Stomach (tissue), 9 donors: ENCODE data around the gene PFDN2. TPM values are rescaled to one million over a fixed set of nuclear protein-coding genes. Genes with fewer than 3 reads are reported as not detected.
"Not testable (repeated sequence)": the region's sequence is repeated elsewhere in the genome, so short reads cannot be mapped to it uniquely, and the experiment has no call there.

Experiments
- DNase-seq, 2 donors: peaks; one replicate each; pipeline versions ENCODE4 v3.0.0 to v3.0.0-alpha.2; 2013 to 2019
- H3K27ac ChIP-seq, 5 donors: fragments of 200-600 bp in 4 of 5; sonication (generic) in 4 of 5; one replicate each; pipeline ENCODE4 v1.5.1; 2013 to 2019; ENCODE audit warnings: mild to moderate bottlenecking in 1 of 5, moderate library complexity in 1 of 5
- H3K27me3 ChIP-seq, 3 donors: fragments of 200-600 bp; sonication (generic); one replicate each; pipeline ENCODE4 v1.5.1; 2017 to 2019; ENCODE audit warnings: mixed run types in 1 of 3
- H3K36me3 ChIP-seq, 4 donors: fragments of 200-600 bp; sonication (generic); 1 replicate in 3 of 4; 2 replicates in 1 of 4; pipeline ENCODE4 v1.5.1; 2016 to 2019
- H3K4me1 ChIP-seq, 4 donors: fragments of 200-600 bp; sonication (generic); one replicate each; pipeline ENCODE4 v1.5.1; 2016 to 2019
- H3K4me3 ChIP-seq, 4 donors: fragments of 200-600 bp; sonication (generic) in 3 of 4; one replicate each; pipeline ENCODE4 v1.5.1; 2016 to 2019; ENCODE audit warnings: mild to moderate bottlenecking in 1 of 4
- H3K9me3 ChIP-seq, 4 donors: fragments of 200-600 bp; sonication (generic); one replicate each; pipeline ENCODE4 v1.5.1; 2016 to 2019
- EP300 ChIP-seq: sonication (generic); formaldehyde crosslinking; IDR thresholded peaks from one replicate; pipeline ENCODE4 v1.6.1; 2017; ENCODE audit warnings: antibody characterized with exemption
- POLR2A ChIP-seq, 4 donors: fragments of 450-650 bp; IDR thresholded peaks; one replicate each; pipeline ENCODE4 v1.6.1; 2016; ENCODE audit warnings: antibody characterized with exemption in 4 of 4, control low read depth in 2 of 4, mild to moderate bottlenecking in 1 of 4, moderate library complexity in 1 of 4
- POLR2AphosphoS5 ChIP-seq, 3 donors: sonication (generic); formaldehyde crosslinking; IDR thresholded peaks; one replicate each; pipeline ENCODE4 v1.6.1; 2016; ENCODE audit warnings: antibody characterized with exemption in 3 of 3
- WGBS, 5 donors: extraction: QIAGEN DNeasy Blood & Tissue Kit in 3 of 5; methylation state at CpG; one replicate each; pipeline versions ENCODE4 v1.1.5 to v1.1.7; 2013 to 2018; 5-methylcytosine and 5-hydroxymethylcytosine counted together
- intact Hi-C: fragments of 100-400 bp; cut with DNase I; formaldehyde crosslinking; loops from one replicate; pipeline ENCODE4 v1.15.1; 2023; ENCODE audit warnings: low total_unique reads
- polyA plus RNA-seq, 3 donors: library from polyadenylated mRNA; stranded (reverse); fragments of 200-250 nt; gene quantifications; one replicate each; pipeline ENCODE4 v1.2.3, GENCODE V29; 2013
- total RNA-seq, 5 donors: library from RNA; depleted of rRNA; stranded (reverse); fragments of >200 nt; gene quantifications; one replicate each; pipeline versions ENCODE4 v1.1.0 to v1.2.3, GENCODE V29; 2014 to 2016
- TF ChIP-seq, protein P1 (sequence below), 7 experiments: fragments of 450-650 bp in 4 of 7; fragments of 200-600 bp in 3 of 7; sonication (generic) in 3 of 7; IDR thresholded peaks; one replicate each; pipeline ENCODE4 v1.5.1; 2016 to 2019; ENCODE audit warnings: antibody characterized with exemption in 7 of 7, control low read depth in 2 of 7, mild to moderate bottlenecking in 1 of 7
- donor health status: healthy with polysubstance abuse.
- donor health status: Bipolar disorder and iron deficiency.
- donor health status: healthy.

Gene PFDN2
- total and polyA plus RNA-seq, 8 donors: 11.6 to 166 (median 59.4) TPM; not detected in 2

DNA sequence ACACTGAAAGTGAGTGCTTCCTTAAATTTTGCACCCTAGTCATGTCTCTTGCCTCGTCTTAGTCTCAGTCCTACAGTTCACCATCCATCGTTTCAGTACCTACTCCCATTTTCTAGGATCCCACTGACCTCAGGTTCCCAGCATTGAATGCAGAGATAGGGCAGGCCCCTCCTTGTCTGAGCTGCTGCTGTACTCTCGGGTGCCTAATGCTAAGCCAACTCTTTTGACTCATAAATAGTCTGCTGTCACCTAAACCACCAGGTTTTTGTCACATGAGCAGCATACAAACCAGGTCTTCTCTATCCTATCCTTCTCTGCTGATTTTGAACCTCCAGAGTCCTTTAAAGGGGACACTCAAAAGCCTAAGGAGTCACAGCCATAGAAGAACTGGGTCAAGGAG, 51.1 kb downstream of the PFDN2 start:
- intact Hi-C loops: no loop called here
- peaks cover 0 to 18% (median 0%) of the 10 kb centered on the region in 4 donors for H3K4me1 ChIP-seq
- DNase-seq: no peak
- H3K36me3 ChIP-seq: no peaks in the 10 kb centered on the region
- H3K9me3 ChIP-seq: no peaks in the 10 kb centered on the region
- no peak overlapping the region for H3K4me3 ChIP-seq
- no peak overlapping the region for H3K27ac ChIP-seq
- no peak for TF ChIP-seq POLR2A (IDR thresholded peaks at IDR 0.05)
- TF ChIP-seq POLR2AphosphoS5 (IDR thresholded peaks at IDR 0.05): no peak
- TF ChIP-seq, protein P1, sequence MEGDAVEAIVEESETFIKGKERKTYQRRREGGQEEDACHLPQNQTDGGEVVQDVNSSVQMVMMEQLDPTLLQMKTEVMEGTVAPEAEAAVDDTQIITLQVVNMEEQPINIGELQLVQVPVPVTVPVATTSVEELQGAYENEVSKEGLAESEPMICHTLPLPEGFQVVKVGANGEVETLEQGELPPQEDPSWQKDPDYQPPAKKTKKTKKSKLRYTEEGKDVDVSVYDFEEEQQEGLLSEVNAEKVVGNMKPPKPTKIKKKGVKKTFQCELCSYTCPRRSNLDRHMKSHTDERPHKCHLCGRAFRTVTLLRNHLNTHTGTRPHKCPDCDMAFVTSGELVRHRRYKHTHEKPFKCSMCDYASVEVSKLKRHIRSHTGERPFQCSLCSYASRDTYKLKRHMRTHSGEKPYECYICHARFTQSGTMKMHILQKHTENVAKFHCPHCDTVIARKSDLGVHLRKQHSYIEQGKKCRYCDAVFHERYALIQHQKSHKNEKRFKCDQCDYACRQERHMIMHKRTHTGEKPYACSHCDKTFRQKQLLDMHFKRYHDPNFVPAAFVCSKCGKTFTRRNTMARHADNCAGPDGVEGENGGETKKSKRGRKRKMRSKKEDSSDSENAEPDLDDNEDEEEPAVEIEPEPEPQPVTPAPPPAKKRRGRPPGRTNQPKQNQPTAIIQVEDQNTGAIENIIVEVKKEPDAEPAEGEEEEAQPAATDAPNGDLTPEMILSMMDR (IDR thresholded peaks at IDR 0.05): no peak
- TF ChIP-seq EP300: no peak
- H3K27me3 ChIP-seq: peaks cover 0 to 10% (median 0%) of the 10 kb centered on the region in 3 donors
- WGBS, 5 donors: 62 to 71% (median 67%) methylated on average over 3 of the region's 3 CpGs

DNA sequence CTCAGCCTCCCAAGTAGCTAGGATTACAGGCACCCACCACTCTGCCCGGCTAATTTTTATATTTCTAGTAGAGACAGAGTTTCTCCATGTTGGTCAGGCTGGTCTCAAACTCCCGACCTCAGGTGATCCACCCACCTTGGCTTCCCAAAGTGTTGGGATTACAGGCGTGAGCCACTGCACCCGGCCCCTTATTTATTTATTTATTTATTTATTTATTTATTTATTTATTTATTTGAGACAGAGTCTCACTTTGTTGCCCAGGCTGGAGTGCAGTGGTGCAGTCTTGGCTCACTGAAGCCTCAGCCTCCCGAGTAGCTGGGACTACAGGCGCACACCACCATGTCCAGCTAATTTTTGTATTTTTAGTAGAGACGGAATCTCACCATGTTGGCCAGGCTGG, 52.2 kb downstream of the PFDN2 start:
- H3K4me3 ChIP-seq, H3K36me3 ChIP-seq, H3K27ac ChIP-seq, DNase-seq, H3K9me3 ChIP-seq, intact Hi-C loops: not testable (repeated sequence)
- Histone ChIP-seq H3K4me1 (peaks cover 0 to 18% (median 0%) of the 10 kb centered on the region in 4 donors), H3K27me3 (peaks cover 0 to 10% (median 0%) of the 10 kb centered on the region in 3 donors)
- 91 to 96% (median 92%) methylated on average over 7 of the region's 7 CpGs for WGBS, 5 donors

DNA sequence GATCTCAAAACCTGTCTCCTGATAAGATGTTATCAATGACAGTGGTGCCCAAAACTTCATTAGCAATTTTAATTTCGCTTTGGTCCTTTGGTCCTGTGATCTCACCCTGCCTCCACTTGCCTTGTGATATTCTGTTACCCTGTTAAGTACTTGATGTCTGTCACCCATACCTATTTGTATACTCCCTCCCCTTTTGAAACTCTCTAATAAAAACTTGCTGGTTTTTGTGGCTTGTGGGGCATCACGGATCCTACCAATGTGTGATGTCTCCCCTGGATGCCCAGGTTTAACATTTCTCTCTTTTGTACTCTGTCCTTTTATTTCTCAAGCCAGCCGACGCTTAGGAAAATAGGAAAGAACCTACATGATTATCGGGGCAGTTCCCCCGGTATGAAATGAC, 53.9 kb downstream of the PFDN2 start:
- Histone ChIP-seq H3K4me1 (peaks cover 0 to 13% (median 0%) of the 10 kb centered on the region in 4 donors), H3K27me3 (peaks cover 0 to 10% (median 0%) of the 10 kb centered on the region in 3 donors)
- H3K36me3 ChIP-seq, H3K4me3 ChIP-seq, H3K27ac ChIP-seq, intact Hi-C loops, DNase-seq, H3K9me3 ChIP-seq: not testable (repeated sequence)
- WGBS, 5 donors: 54 to 66% (median 60%) methylated on average over 6 of the region's 6 CpGs

DNA sequence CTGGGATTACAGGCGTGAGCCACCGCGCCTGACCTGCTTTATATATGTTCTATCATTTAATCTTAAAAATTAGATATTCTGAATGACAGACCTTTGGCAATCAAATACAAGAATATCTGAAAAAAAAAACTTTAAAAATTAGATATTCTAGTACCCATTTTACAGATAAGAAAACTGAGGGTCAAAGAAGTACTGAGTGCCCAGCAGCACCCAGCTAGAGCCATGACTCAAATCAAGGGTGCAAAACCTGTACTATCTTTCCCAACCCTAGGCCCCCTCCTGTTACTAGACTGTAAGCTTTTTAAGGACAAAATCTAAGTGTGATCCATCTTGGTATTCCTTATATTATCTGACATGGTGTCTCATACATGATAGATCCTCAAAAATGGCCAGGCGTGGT, 56.4 kb downstream of the PFDN2 start:
- no peaks in the 10 kb centered on the region for H3K9me3 ChIP-seq
- H3K4me1 ChIP-seq: peaks cover 0 to 4% (median 0%) of the 10 kb centered on the region in 4 donors
- no peak overlapping the region for H3K27ac ChIP-seq
- DNase-seq: no peak
- H3K4me3 ChIP-seq: no peak overlapping the region
- TF ChIP-seq, protein P1 (IDR thresholded peaks at IDR 0.05): no peak
- TF ChIP-seq EP300 (no peak), POLR2A (IDR thresholded peaks at IDR 0.05) (no peak), POLR2AphosphoS5 (IDR thresholded peaks at IDR 0.05) (no peak)
- intact Hi-C loops: no loop called here
- WGBS, 5 donors: 92 to 95% (median 93%) methylated on average over 4 of the region's 4 CpGs
- peaks cover 0 to 11% (median 0%) of the 10 kb centered on the region in 3 donors for H3K27me3 ChIP-seq
- peaks cover 0 to 4% (median 0%) of the 10 kb centered on the region in 4 donors for H3K36me3 ChIP-seq

DNA sequence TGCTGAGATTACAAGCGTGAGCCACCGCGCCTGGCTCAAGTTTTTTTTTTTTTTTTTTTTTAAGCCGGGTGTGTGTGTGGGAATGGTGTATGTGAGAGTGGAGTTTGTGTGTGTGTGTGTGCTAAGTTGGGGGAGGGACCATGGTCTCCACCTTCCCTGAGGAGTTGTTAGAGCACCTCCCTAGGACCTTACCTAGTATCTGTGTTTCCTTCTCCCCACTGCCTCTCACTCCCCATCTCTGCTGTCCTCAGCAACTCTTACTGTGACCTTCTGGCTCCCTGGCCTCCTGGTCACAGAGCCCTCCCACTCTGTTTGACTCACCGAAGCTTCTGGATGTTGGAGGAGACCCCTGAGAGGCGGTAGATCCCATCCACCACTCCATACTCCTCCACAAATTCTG, 58.5 kb downstream of the PFDN2 start:
- TF ChIP-seq EP300: no peak
- no peak for TF ChIP-seq POLR2A (IDR thresholded peaks at IDR 0.05)
- TF ChIP-seq, protein P1 (IDR thresholded peaks at IDR 0.05): no peak
- no peak for TF ChIP-seq POLR2AphosphoS5 (IDR thresholded peaks at IDR 0.05)
- peaks cover 0 to 11% (median 4%) of the 10 kb centered on the region in 4 donors for H3K36me3 ChIP-seq
- H3K9me3 ChIP-seq: no peaks in the 10 kb centered on the region
- 43 to 72% (median 59%) methylated on average over 6 of the region's 6 CpGs for WGBS, 5 donors
- H3K27me3 ChIP-seq: peaks cover 0 to 27% (median 0%) of the 10 kb centered on the region in 3 donors
- H3K4me3 ChIP-seq: no peak overlapping the region
- H3K4me1 ChIP-seq: no peaks in the 10 kb centered on the region
- H3K27ac ChIP-seq: no peak overlapping the region
- no peak for DNase-seq
- intact Hi-C loops: no loop called here
